ENCODE results near the gene EFEMP1.

Gene EFEMP1

DNA sequence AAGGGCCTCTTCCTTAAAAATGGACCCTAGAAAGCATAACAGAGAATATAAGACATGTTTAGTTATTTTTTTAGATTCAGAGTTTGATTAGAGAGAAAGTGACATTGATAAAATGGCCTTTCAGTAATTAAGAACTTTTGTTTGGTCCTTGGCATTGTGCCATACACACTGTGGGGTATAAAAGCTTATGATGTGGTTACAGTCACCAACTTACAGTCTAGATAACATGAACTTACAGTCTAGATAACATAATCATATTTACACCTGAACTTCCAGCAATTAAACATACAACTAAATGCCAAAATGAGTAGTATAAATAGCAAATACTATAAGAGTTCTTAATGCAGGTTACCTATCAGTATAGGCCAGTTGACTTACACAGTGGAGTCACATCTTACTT lies 25.6 kb upstream of the EFEMP1 start:
- DNase-seq (no peak), ATAC-seq (no peak)
- no peaks in the 10 kb centered on the region for H3K4me1 Mint-ChIP-seq
- H3K27ac Mint-ChIP-seq = no peak overlapping the region
- no peaks in the 10 kb centered on the region for H3K9me3 Mint-ChIP-seq
- peaks cover 13% of the 10 kb centered on the region for H3K27me3 Mint-ChIP-seq
- no peak overlapping the region for H3K4me3 Mint-ChIP-seq

DNA sequence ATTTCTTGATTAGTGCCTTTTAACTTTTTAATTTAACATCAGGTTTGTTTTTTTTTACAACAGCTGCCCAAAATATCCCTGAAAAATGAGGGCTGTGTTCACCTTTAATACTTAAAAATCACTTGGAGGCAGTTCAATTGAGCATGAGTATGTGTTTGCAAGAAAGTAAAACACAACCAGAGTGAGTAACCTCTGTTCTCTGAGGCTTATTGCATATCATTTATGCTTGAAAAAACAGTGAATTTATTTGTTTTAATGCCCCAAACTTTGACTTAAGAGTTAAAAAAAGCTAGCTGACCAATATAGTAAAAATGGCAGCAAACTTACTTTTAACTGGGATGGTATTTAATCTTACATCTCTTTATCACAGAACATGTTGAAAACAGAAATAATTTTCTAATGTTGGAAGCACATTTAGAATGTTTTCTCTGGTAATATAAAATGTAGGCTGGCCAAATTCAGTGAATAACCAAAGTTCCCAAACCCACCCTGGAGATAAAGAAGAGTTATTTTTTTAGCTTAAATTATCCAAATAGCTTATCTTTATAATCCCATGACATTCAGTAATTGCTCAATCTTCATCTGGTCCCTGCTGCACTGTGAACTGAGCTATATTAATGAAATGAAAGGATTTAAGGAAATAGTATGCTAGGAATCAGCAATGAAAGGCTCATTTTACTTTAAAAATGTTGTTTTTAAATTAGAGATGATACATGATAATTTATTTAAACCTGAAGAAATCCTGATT lies 24.8 kb upstream of the EFEMP1 start:
- DNase-seq = no peak
- ATAC-seq = no peak
- Mint-ChIP-seq H3K9me3 (no peaks in the 10 kb centered on the region), H3K27me3 (peaks cover 13% of the 10 kb centered on the region), H3K4me1 (peaks cover 3% of the 10 kb centered on the region), H3K27ac (no peak overlapping the region), H3K4me3 (no peak overlapping the region)

DNA sequence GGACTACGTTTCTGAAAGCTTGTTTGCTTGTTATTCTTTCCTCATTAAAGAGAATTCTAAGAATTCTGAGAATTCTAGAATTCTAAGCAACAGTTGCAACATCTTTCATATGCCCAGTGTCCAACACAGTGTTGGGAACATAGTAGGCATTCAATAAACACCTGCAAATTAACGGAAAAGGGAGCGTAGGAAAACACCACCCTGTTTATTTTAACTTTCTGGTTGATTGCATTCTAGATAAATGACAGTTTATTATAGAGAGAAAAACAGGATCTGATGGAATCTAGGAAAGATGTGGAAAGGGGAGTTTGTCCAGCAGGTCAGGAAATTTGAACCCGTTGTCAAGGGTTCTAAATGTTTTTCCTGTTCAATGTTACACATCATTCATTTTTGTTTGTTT lies 24.2 kb upstream of the EFEMP1 start:
- H3K9me3 Mint-ChIP-seq = no peaks in the 10 kb centered on the region
- no peak overlapping the region for H3K27ac Mint-ChIP-seq

DNA sequence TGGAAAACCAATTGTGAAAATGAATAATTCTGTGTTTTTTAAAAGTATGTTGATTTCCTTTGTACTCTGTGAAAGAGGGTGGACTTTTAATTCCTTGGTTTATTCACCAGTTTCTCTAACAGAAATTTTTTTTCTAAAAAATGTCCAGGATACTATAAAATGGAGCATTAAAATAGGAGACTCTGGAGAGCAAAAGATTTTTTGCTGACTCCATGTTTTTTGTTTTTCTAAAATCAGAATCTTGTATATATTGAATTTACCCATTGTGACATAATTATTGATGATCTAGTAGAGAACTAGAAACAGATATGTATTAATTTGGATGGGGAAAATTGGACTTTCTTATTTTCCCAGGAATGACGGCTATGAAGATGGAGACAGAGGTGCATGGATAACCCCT lies 23.2 kb upstream of the EFEMP1 start:
- Mint-ChIP-seq H3K27ac (no peak overlapping the region), H3K27me3 (peaks cover 13% of the 10 kb centered on the region), H3K4me1 (peaks cover 4% of the 10 kb centered on the region), H3K4me3 (no peak overlapping the region), H3K9me3 (no peaks in the 10 kb centered on the region)
- ATAC-seq (no peak), DNase-seq (no peak)

More for the DNA sequence above, 24.2 kb upstream of the EFEMP1 start:
- Mint-ChIP-seq H3K4me1 (peaks cover 4% of the 10 kb centered on the region), H3K27me3 (peaks cover 13% of the 10 kb centered on the region), H3K4me3 (no peak overlapping the region)
- DNase-seq (no peak), ATAC-seq (no peak)

GRCh38 chr2:55943466-55943865 lies 19.9 kb upstream of the EFEMP1 start:
- DNase-seq = no peak
- ATAC-seq = no peak
- peaks cover 4% of the 10 kb centered on the region for H3K4me1 Mint-ChIP-seq
- no peak overlapping the region for H3K4me3 Mint-ChIP-seq
- peak overlapping the region; percentile 19 to 62 for H3K27ac Mint-ChIP-seq
- H3K27me3 Mint-ChIP-seq = no peaks in the 10 kb centered on the region
- no peaks in the 10 kb centered on the region for H3K9me3 Mint-ChIP-seq

- no peak for ATAC-seq
- no peaks in the 10 kb centered on the region for H3K4me1 Mint-ChIP-seq
- H3K4me3 Mint-ChIP-seq = no peak overlapping the region
- no peak overlapping the region for H3K27ac Mint-ChIP-seq
- DNase-seq = no peak
- H3K9me3 Mint-ChIP-seq = no peaks in the 10 kb centered on the region
- H3K27me3 Mint-ChIP-seq = no peaks in the 10 kb centered on the region
Measured at GRCh38 chr2:55936351-55936750, 12.8 kb upstream of the EFEMP1 start.

- Mint-ChIP-seq H3K27me3 (no peaks in the 10 kb centered on the region), H3K27ac (no peak overlapping the region), H3K9me3 (no peaks in the 10 kb centered on the region), H3K4me1 (no peaks in the 10 kb centered on the region), H3K4me3 (no peak overlapping the region)
- ATAC-seq (no peak), DNase-seq (no peak)
Measured at GRCh38 chr2:55934337-55934736, 10.8 kb upstream of the EFEMP1 start.

- no peak for ATAC-seq
- Mint-ChIP-seq H3K27me3 (no peaks in the 10 kb centered on the region), H3K9me3 (no peaks in the 10 kb centered on the region)
Measured at GRCh38 chr2:55932843-55933242, 9.3 kb upstream of the EFEMP1 start.

GRCh38 chr2:55931281-55931680 lies 7.7 kb upstream of the EFEMP1 start:
- H3K9me3 Mint-ChIP-seq = no peaks in the 10 kb centered on the region
- no peak overlapping the region for H3K27ac Mint-ChIP-seq
- DNase-seq = no peak
- H3K27me3 Mint-ChIP-seq = peaks cover 11% of the 10 kb centered on the region
- no peak for ATAC-seq
- H3K4me3 Mint-ChIP-seq = no peak overlapping the region
- no peaks in the 10 kb centered on the region for H3K4me1 Mint-ChIP-seq

More at GRCh38 chr2:55932843-55933242, 9.3 kb upstream of the EFEMP1 start:
- no peak for DNase-seq
- no peak overlapping the region for H3K27ac Mint-ChIP-seq
- no peaks in the 10 kb centered on the region for H3K4me1 Mint-ChIP-seq
- H3K4me3 Mint-ChIP-seq = no peak overlapping the region

- no peaks in the 10 kb centered on the region for H3K9me3 Mint-ChIP-seq
- H3K4me3 Mint-ChIP-seq = no peak overlapping the region
- H3K27ac Mint-ChIP-seq = no peak overlapping the region
- no peak for ATAC-seq
- no peak for DNase-seq
- H3K27me3 Mint-ChIP-seq = peaks cover 24% of the 10 kb centered on the region
- H3K4me1 Mint-ChIP-seq = no peaks in the 10 kb centered on the region
Measured at GRCh38 chr2:55929476-55929875, 5.9 kb upstream of the EFEMP1 start.

GRCh38 chr2:55926974-55927373 lies 3.4 kb upstream of the EFEMP1 start:
- peaks cover 49% of the 10 kb centered on the region for H3K27me3 Mint-ChIP-seq
- ATAC-seq (no peak), DNase-seq (no peak)
- H3K9me3 Mint-ChIP-seq = no peaks in the 10 kb centered on the region
- peaks cover 13% of the 10 kb centered on the region for H3K4me1 Mint-ChIP-seq
- no peak overlapping the region for H3K4me3 Mint-ChIP-seq
- H3K27ac Mint-ChIP-seq = no peak overlapping the region

DNA sequence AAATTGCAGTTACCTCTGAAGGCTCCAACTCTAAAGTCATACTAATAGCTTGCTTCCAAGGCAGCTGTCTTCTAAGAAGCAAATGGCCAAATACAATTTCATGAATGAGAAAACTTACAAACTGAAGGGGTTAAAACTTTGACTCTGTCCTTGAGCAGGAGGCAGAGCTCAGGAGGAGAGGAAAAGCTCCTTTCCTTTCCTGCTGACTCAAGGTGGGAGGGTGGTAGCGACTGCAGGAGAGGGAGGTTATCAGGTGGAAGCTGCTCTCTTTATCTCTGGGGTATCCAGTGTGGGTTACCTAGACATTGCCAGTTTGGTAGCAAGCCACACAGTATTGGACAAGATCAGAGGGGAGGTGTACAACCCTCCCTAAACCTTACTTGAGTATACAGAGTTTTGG lies 2.7 kb upstream of the EFEMP1 start:
- no peaks in the 10 kb centered on the region for H3K9me3 Mint-ChIP-seq
- H3K27me3 Mint-ChIP-seq = peaks cover 51% of the 10 kb centered on the region
- ATAC-seq (no peak), DNase-seq (no peak)
- no peak overlapping the region for H3K4me3 Mint-ChIP-seq
- no peak overlapping the region for H3K27ac Mint-ChIP-seq
- H3K4me1 Mint-ChIP-seq = peaks cover 13% of the 10 kb centered on the region

GRCh38 chr2:55923982-55924321 lies 370 bp upstream of the EFEMP1 start:
- H3K27me3 Mint-ChIP-seq = peaks cover 51% of the 10 kb centered on the region
- peaks cover 13% of the 10 kb centered on the region for H3K4me1 Mint-ChIP-seq
- ATAC-seq (no peak), DNase-seq (no peak)
- H3K4me3 Mint-ChIP-seq = peak overlapping the region in 1 of 2 donors; percentile 14
- H3K9me3 Mint-ChIP-seq = no peaks in the 10 kb centered on the region
- H3K27ac Mint-ChIP-seq = no peak overlapping the region

GRCh38 chr2:55922291-55922907 lies 1.2 kb downstream of the EFEMP1 start:
- H3K4me1 Mint-ChIP-seq = peaks cover 13% of the 10 kb centered on the region
- H3K27me3 Mint-ChIP-seq = peaks cover 51% of the 10 kb centered on the region
- DNase-seq (no peak), ATAC-seq (peak; percentile 27)
- no peak overlapping the region for H3K27ac Mint-ChIP-seq
- H3K9me3 Mint-ChIP-seq = no peaks in the 10 kb centered on the region
- H3K4me3 Mint-ChIP-seq = no peak overlapping the region

- DNase-seq = no peak
- H3K27me3 Mint-ChIP-seq = peaks cover 27% of the 10 kb centered on the region
- peaks cover 13% of the 10 kb centered on the region for H3K4me1 Mint-ChIP-seq
- no peak for ATAC-seq
- H3K9me3 Mint-ChIP-seq = no peaks in the 10 kb centered on the region
- H3K4me3 Mint-ChIP-seq = no peak overlapping the region
- no peak overlapping the region for H3K27ac Mint-ChIP-seq
Measured at GRCh38 chr2:55919574-55919973, 4.0 kb downstream of the EFEMP1 start.

- no peak for DNase-seq
- no peak overlapping the region for H3K27ac Mint-ChIP-seq
- H3K4me1 Mint-ChIP-seq = peaks cover 13% of the 10 kb centered on the region
- peaks cover 21% of the 10 kb centered on the region for H3K27me3 Mint-ChIP-seq
- H3K4me3 Mint-ChIP-seq = no peak overlapping the region
- no peaks in the 10 kb centered on the region for H3K9me3 Mint-ChIP-seq
- ATAC-seq = no peak
Measured at GRCh38 chr2:55918856-55919255, 4.7 kb downstream of the EFEMP1 start.

Data from stimulated activated naive CD8-positive, alpha-beta T cell treated with anti-CD3 and anti-CD28 coated beads, Interleukin-15, amount 100 ng/mL, for 72 hours (primary cell).